GM12878 (cell line): ENCODE results near the gene CHID1. TPM values are rescaled to one million over a fixed set of nuclear protein-coding genes. Genes with fewer than 3 reads are reported as not detected.
A peak's percentile ranks its signal among the peaks of the same experiment; 100 is the strongest.

Source experiments
- ATAC-seq: fragments of 200-7000 bp; cut with Tn5 transposase; 3 replicates; pipeline ENCODE4 v1.9.1; 2020; ENCODE audit warnings: mild to moderate bottlenecking, moderate library complexity
- BruUV-seq: library from RNA; stranded (reverse); fragments of 400-500 nt; replicated peaks from 2 replicates; lab custom pipeline; 2021; lab: Mats Ljungman, UMichigan
- CTCF ChIA-PET: fragments of 300-600 bp; sonication (Branson Sonifier 250); formaldehyde crosslinking; extraction: SDS; loops from one replicate; lab custom pipeline; 2021; ENCODE audit warnings: inconsistent platforms; lab: Yijun Ruan, JAX
- POLR2A ChIA-PET: fragments of 350-600 bp; formaldehyde crosslinking; extraction: SDS; loops from one replicate; lab custom pipeline; 2021; ENCODE audit warnings: inconsistent platforms; lab: Charles Lee
- RAD21 ChIA-PET: fragments of 300-600 bp; sonication (Branson Sonifier 250); formaldehyde crosslinking; loops from one replicate; lab custom pipeline; 2023; ENCODE audit warnings: antibody characterized with exemption; ENCODE audit not compliant: unreplicated experiment; lab: Charles Lee
- SMC1A ChIA-PET: fragments of 300-600 bp; sonication (Branson Sonifier 250); formaldehyde crosslinking; loops from one replicate; lab custom pipeline; 2023; ENCODE audit not compliant: unreplicated experiment, uncharacterized antibody; lab: Charles Lee
- DNase-seq: peaks from one replicate; pipeline ENCODE4 v3.0.0-alpha.2; 2011; ENCODE audit warnings: low read depth, low spot score
- FAIRE-seq: peaks from 3 replicates; lab custom pipeline; 2011; peaks lifted over from hg19 to GRCh38; lab: Jason Lieb, UNC
- H2AFZ ChIP-seq: 2 replicates; pipeline ENCODE4 v1.6.0; 2011; ENCODE audit warnings: low read depth, low read length, control low read depth; ENCODE audit not compliant: control insufficient read depth
- H3K27ac ChIP-seq: 2 replicates; pipeline ENCODE4 v1.5.1; 2011; ENCODE audit warnings: control low read depth; ENCODE audit not compliant: control insufficient read depth, insufficient read depth
- H3K27me3 ChIP-seq, 2 experiments: replicated peaks in 1 of 2; 2 replicates each; pipeline versions ENCODE4 v1.6.0 to v1.6.1; 2011; ENCODE audit warnings: low read length in 1 of 2; ENCODE audit not compliant: control insufficient read depth in 2 of 2, insufficient read depth in 2 of 2
- H3K36me3 ChIP-seq, 2 experiments: 2 replicates each; pipeline ENCODE4 v1.5.1; 2011; ENCODE audit warnings: low read length in 1 of 2; ENCODE audit not compliant: control insufficient read depth in 2 of 2, insufficient read depth in 2 of 2
- H3K4me1 ChIP-seq: 2 replicates; pipeline ENCODE4 v1.6.1; 2011; ENCODE audit warnings: mild to moderate bottlenecking, low read length, moderate library complexity, mixed read lengths; ENCODE audit not compliant: control insufficient read depth, insufficient read depth
- H3K4me2 ChIP-seq: 2 replicates; pipeline ENCODE4 v1.6.0; 2011; ENCODE audit warnings: control low read depth; ENCODE audit not compliant: control insufficient read depth, insufficient read depth
- H3K4me3 ChIP-seq: fragments of 200-600 bp; sonication (generic); 2 replicates; pipeline ENCODE4 v1.5.1; 2016
- H3K79me2 ChIP-seq: 2 replicates; pipeline ENCODE4 v1.6.0; 2011; ENCODE audit warnings: low read length; ENCODE audit not compliant: control insufficient read depth, insufficient read depth
- H3K9ac ChIP-seq: 2 replicates; pipeline ENCODE4 v1.8.0; 2011; ENCODE audit warnings: low read length, control low read depth, mixed read lengths; ENCODE audit not compliant: control insufficient read depth, insufficient read depth
- H3K9me3 ChIP-seq: replicated peaks from 3 replicates; pipeline ENCODE4 v1.5.1; 2011; ENCODE audit warnings: mild to moderate bottlenecking, low read length; ENCODE audit not compliant: control insufficient read depth, insufficient read depth
- H4K20me1 ChIP-seq: 2 replicates; pipeline ENCODE4 v1.6.0; 2011; ENCODE audit not compliant: control insufficient read depth, insufficient read depth
- BACH1 ChIP-seq: fragments of 450-650 bp; IDR thresholded peaks from 2 replicates; pipeline ENCODE4 v1.6.1; 2017; ENCODE audit warnings: mild to moderate bottlenecking, borderline replicate concordance
- BHLHE40 ChIP-seq, 2 experiments: fragments of 450-650 bp in 1 of 2; IDR thresholded peaks; 2 replicates each; pipeline ENCODE4 v1.6.1; 2011 to 2017; ENCODE audit warnings: low read depth in 2 of 2, borderline replicate concordance in 1 of 2, improper control_type of control experiment in 1 of 2, low read length in 1 of 2, mild to moderate bottlenecking in 1 of 2
- BMI1 ChIP-seq: fragments of 450-650 bp; IDR thresholded peaks from 2 replicates; pipeline ENCODE4 v1.6.1; 2016; ENCODE audit warnings: mild to moderate bottlenecking, moderate library complexity, borderline replicate concordance
- HDGF ChIP-seq: fragments of 450-650 bp; IDR thresholded peaks from 2 replicates; pipeline ENCODE4 v1.6.1; 2016; ENCODE audit warnings: antibody characterized with exemption
- IKZF1 ChIP-seq: fragments of 450-650 bp; conservative IDR thresholded peaks from 2 replicates; pipeline ENCODE4 v1.6.1; 2017; ENCODE audit warnings: antibody characterized with exemption, mild to moderate bottlenecking
- IRF4 ChIP-seq: IDR thresholded peaks from 2 replicates; pipeline ENCODE4 v1.6.1; 2011; ENCODE audit warnings: low read depth, low read length
- MTA2 ChIP-seq: fragments of 450-650 bp; IDR thresholded peaks from 2 replicates; pipeline ENCODE4 v1.6.1; 2016; ENCODE audit warnings: low read depth, mild to moderate bottlenecking, moderate library complexity
- MXI1 ChIP-seq: fragments of 150-350 bp; IDR thresholded peaks from 2 replicates; pipeline ENCODE4 v1.6.1; 2011; ENCODE audit warnings: low read depth, mild to moderate bottlenecking, inconsistent platforms, low read length, improper control_type of control experiment
- NR2F1 ChIP-seq: fragments of 450-650 bp; conservative IDR thresholded peaks from 2 replicates; pipeline ENCODE4 v1.6.1; 2017; ENCODE audit warnings: mild to moderate bottlenecking
- ZNF384 ChIP-seq: IDR thresholded peaks from 2 replicates; pipeline ENCODE4 v1.6.1; 2012; ENCODE audit warnings: low read depth, mild to moderate bottlenecking, low read length, improper control_type of control experiment, borderline replicate concordance
- WGBS: methylation state at CpG from one replicate; pipeline ENCODE4 v1.1.6; 2016; ENCODE audit warnings: low lambda C conversion rate; ENCODE audit not compliant: insufficient replicate concordance, insufficient coverage; ENCODE audit errors: missing lambda C conversion rate; 5-methylcytosine and 5-hydroxymethylcytosine counted together
- in situ Hi-C: fragments of 300-500 bp; cut with MboI; formaldehyde crosslinking; loops from 9 replicates; pipeline ENCODE4 v1.14.3; 2018; ENCODE audit warnings: mixed read lengths
- intact Hi-C: fragments of 100-400 bp; cut with micrococcal nuclease; formaldehyde crosslinking; loops from one replicate; pipeline ENCODE4 v1.14.2; 2022; ENCODE audit not compliant: unreplicated experiment
- polyA plus RNA-seq, 11 experiments: library from polyadenylated mRNA; depleted of rRNA in 4 of 11; unstranded in 6 of 11; stranded (reverse) in 5 of 11; fragments of >200 nt; fragmentation: Nextera tagmentation in 4 of 11; fragmentation: Illumina TruSeq in 1 of 11; extraction: Ambion mirVana in 4 of 11; extraction: Trizol in 1 of 11; gene quantifications; 1 replicate in 1 of 11; 2 replicates in 10 of 11; pipeline versions ENCODE4 v1.2.1 to v1.2.3, GENCODE V29; 2011 to 2016; ENCODE audit warnings: inconsistent platforms in 2 of 11, missing spikeins in 2 of 11, low read depth in 1 of 11
- total RNA-seq, 4 experiments: library from RNA; depleted of rRNA in 3 of 4; stranded (reverse); fragments of >200 nt in 3 of 4; fragmentation: Illumina TruSeq in 1 of 4; extraction: Trizol in 1 of 4; gene quantifications; 2 replicates each; pipeline versions ENCODE4 v1.2.1 to v1.2.3, GENCODE V29; 2013 to 2021
- TF ChIP-seq, protein P1 (sequence below): IDR thresholded peaks from 2 replicates; pipeline ENCODE4 v1.6.1; 2012; ENCODE audit warnings: low read depth, low read length, improper control_type of control experiment

Gene CHID1
- total and polyA plus RNA-seq, 10 of the 15 experiments (the other 5 are each of a cell fraction or from before 2014, with no cell fraction given): 4.8 to 75.2 (median 30.1) TPM

DNA sequence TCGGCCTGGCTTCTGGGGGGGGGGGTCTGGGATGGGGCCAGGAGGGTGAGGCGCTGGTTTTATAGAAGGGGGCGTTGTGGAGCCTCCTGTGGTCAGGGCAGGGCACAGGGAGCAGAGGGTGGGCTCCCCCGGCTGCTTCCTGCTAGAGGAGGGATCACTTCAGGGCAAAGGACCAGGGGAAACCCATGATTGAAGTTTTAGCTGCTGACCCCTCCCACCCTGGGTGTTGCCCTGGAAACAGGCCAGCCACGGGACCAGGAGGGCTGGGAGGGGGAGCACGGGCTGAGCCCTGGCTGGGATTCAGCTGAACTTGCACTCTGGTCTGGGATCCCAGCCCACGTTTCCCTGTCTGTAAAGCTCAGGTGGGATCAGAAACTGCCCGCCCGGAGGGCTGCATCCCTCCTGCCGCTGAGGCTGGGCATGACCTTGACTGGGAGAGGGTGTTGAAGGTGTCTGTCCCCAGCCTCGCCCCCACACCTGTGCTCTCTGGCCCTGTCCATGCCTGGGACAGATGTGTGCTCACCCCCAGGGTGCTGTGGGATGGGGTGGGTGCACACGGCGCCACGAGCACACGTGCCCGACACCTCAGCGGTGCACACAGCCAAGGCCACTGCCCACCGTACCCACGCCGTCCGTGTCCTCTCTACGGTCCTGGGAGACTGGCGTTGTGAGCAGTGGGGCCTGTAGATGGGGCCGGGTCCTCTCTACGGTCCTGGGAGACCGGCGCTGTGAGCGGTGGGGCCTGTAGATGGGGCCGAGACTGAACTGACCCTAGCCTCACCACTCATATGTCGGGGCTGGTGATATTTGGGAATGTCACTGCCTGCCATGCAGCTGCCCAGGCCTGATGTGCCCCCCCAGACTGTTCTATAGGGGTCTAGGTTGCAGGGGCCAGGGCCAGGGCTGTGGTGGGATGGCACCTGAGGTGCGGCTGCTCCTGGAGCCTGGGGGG lies 65.6 kb downstream of the CHID1 start:
- no TSS peak for BruUV-seq

More for the DNA sequence above, 65.6 kb downstream of the CHID1 start:
- TF ChIP-seq BMI1 (0 out of 2 replicates have a peak, but pooled peaks have one; percentile 21), MXI1 (peak; percentile 34; the same call in 1 of the 2 replicates), BACH1 (0 out of 2 replicates have a peak, but pooled peaks have one; percentile 5), ZNF384 (no peak), IKZF1 (peak; percentile 24; the same call in 1 of the 2 replicates), BHLHE40 (IDR thresholded peaks at IDR 0.05; ENCODE audit: borderline replicate concordance in 1 of 2, low read depth in 2 of 2, low read length in 1 of 2) (peak; percentile 45 to 76; a peak in 2 of 4 replicates), NR2F1 (0 out of 2 replicates have a peak, but pooled peaks have one; percentile 15), MTA2 (peak; percentile 26; the same call in 1 of the 2 replicates), IRF4 (no peak), HDGF (peak; percentile 72; the same call in 1 of the 2 replicates)
- TF ChIP-seq, protein P1, sequence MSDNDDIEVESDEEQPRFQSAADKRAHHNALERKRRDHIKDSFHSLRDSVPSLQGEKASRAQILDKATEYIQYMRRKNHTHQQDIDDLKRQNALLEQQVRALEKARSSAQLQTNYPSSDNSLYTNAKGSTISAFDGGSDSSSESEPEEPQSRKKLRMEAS: no peak
- H3K36me3 ChIP-seq: peaks cover 0 to 3% of the 10 kb centered on the region in 2 experiments; a peak in 2 of 4 replicates
- peaks cover 15% of the 10 kb centered on the region for H3K4me1 ChIP-seq
- FAIRE-seq (no peak), DNase-seq (no peak), ATAC-seq (peak; percentile 33)
- SMC1A ChIA-PET: no interaction called here
- H4K20me1 ChIP-seq: no peaks in the 10 kb centered on the region; the same call in 1 of the 2 replicates
- H3K27me3 ChIP-seq: no peaks in the 10 kb centered on the region; a peak in 1 of 4 replicates
- in situ Hi-C loops (loop anchor here (10.0 kb wide), 2 partner anchors 210 to 1010 kb away; partner anchors contain the start of gene LSP1), intact Hi-C loops (loop anchor here (5.0 kb wide), 1 partner anchor 67 kb away; the partner anchor contains the start of gene CHID1)
- no peak overlapping the region for H3K4me3 ChIP-seq
- POLR2A ChIA-PET: interaction anchor here (0.5 to 2.7 kb wide), 4 partner anchors 26 to 95 kb away, joined by 3 to 7 read pairs (median 4); partner anchors contain the start of genes PNPLA2 and RPLP2
- H3K27ac ChIP-seq: no peak overlapping the region
- H3K9me3 ChIP-seq: no peaks in the 10 kb centered on the region
- peak overlapping the region; percentile 22; the same call in 1 of the 2 replicates for H3K4me2 ChIP-seq
- peaks cover 20% of the 10 kb centered on the region for H3K79me2 ChIP-seq
- H3K9ac ChIP-seq: no peak overlapping the region
- RAD21 ChIA-PET: interaction anchor here (1.2 to 1.9 kb wide), 3 partner anchors 13 to 206 kb away, joined by 3 to 5 read pairs (median 3); no protein-coding TSS in a partner anchor
- CTCF ChIA-PET: interaction anchor here (0.7 to 1.6 kb wide), 3 partner anchors 36 to 207 kb away, joined by 3 read pairs; partner anchors contain the start of gene RPLP2
- H2AFZ ChIP-seq: no peak overlapping the region
- 37% methylated on average over 29 of the region's 31 CpGs for WGBS
